Esophagus squamous epithelium (tissue), 5 donors: ENCODE measurements around the gene GLIS1. TPM values are rescaled to one million over a fixed set of nuclear protein-coding genes. Genes with fewer than 3 reads are reported as not detected.

Experiments
- DNase-seq: peaks from one replicate; lab custom pipeline; 2025; lab: John Stamatoyannopoulos, UW
- H3K27ac ChIP-seq, 4 donors: fragments of 200-600 bp; sonication (generic); one replicate each; pipeline ENCODE4 v1.5.1; 2016 to 2019; ENCODE audit warnings: mild to moderate bottlenecking in 1 of 4
- H3K27me3 ChIP-seq, 4 donors: fragments of 200-600 bp; sonication (generic); 1 replicate in 3 of 4; 2 replicates in 1 of 4; pipeline versions ENCODE4 v1.5.1 to v1.6.0; 2017 to 2021; ENCODE audit warnings: antibody characterized with exemption in 1 of 4
- H3K36me3 ChIP-seq, 3 donors: fragments of 200-600 bp; sonication (generic); one replicate each; pipeline ENCODE4 v1.5.1; 2016 to 2019
- H3K4me1 ChIP-seq, 3 donors: fragments of 200-600 bp; sonication (generic); one replicate each; pipeline ENCODE4 v1.5.1; 2017 to 2019
- H3K4me3 ChIP-seq, 4 donors: fragments of 200-600 bp; sonication (generic); 1 replicate in 3 of 4; 2 replicates in 1 of 4; pipeline ENCODE4 v1.5.1; 2016 to 2019; ENCODE audit warnings: mild to moderate bottlenecking in 2 of 4, moderate library complexity in 1 of 4
- H3K9me3 ChIP-seq, 3 donors: fragments of 200-600 bp; sonication (generic); one replicate each; pipeline ENCODE4 v1.5.1; 2016 to 2019
- CTCF ChIP-seq, 6 experiments: fragments of 450-650 bp in 4 of 6; fragments of 200-600 bp in 2 of 6; sonication (generic) in 2 of 6; IDR thresholded peaks; one replicate each; pipeline ENCODE4 v1.5.1; 2016 to 2019; ENCODE audit warnings: antibody characterized with exemption in 6 of 6, mild to moderate bottlenecking in 4 of 6, moderate library complexity in 4 of 6
- POLR2A ChIP-seq, 4 donors: fragments of 450-650 bp; IDR thresholded peaks; one replicate each; pipeline ENCODE4 v1.6.1; 2017; ENCODE audit warnings: antibody characterized with exemption in 4 of 4, mild to moderate bottlenecking in 4 of 4, moderate library complexity in 3 of 4
- WGBS, 2 donors: methylation state at CpG; one replicate each; pipeline ENCODE4 v1.1.5; 2018; 5-methylcytosine and 5-hydroxymethylcytosine counted together
- intact Hi-C: fragments of 100-400 bp; cut with DNase I; formaldehyde crosslinking; loops from one replicate; pipeline ENCODE4 v1.15.0; 2022
- total RNA-seq, 4 donors: library from RNA; depleted of rRNA; stranded (reverse); fragments of >200 nt; gene quantifications; one replicate each; pipeline ENCODE4 v1.1.0, GENCODE V29; 2016
- donor health status: DM: yes; HTN: yes; CAD: no.

Gene GLIS1
- total RNA-seq, 4 donors from 2014 or later, result 0.57 TPM; not detected in 3

GRCh38 chr1:53575955-53576320 is 163.0 kb downstream of the GLIS1 start:
- DNase-seq, result no peak
- Histone ChIP-seq H3K27me3 (no peaks in the 10 kb centered on the region), H3K4me3 (no peak overlapping the region), H3K27ac (no peak overlapping the region), H3K36me3 (no peaks in the 10 kb centered on the region), H3K9me3 (no peaks in the 10 kb centered on the region), H3K4me1 (peaks cover 0 to 23% (median 11%) of the 10 kb centered on the region in 3 donors)
- TF ChIP-seq CTCF (IDR thresholded peaks at IDR 0.05) (no peak), POLR2A (IDR thresholded peaks at IDR 0.05) (no peak)
- WGBS, 2 donors, result 44 to 73% methylated on average over 3 to 5 of the region's 5 CpGs
- intact Hi-C loops, result no loop called here

- peaks cover 0 to 23% (median 11%) of the 10 kb centered on the region in 3 donors for H3K4me1 ChIP-seq
- H3K4me3 ChIP-seq, result no peak overlapping the region
- no peaks in the 10 kb centered on the region for H3K27me3 ChIP-seq
- 62 to 64% methylated on average over 13 to 14 of the region's 14 CpGs for WGBS, 2 donors
- no peaks in the 10 kb centered on the region for H3K9me3 ChIP-seq
- TF ChIP-seq POLR2A (IDR thresholded peaks at IDR 0.05), result no peak
- no peak for TF ChIP-seq CTCF (IDR thresholded peaks at IDR 0.05)
- intact Hi-C loops, result no loop called here
- no peak for DNase-seq
- no peaks in the 10 kb centered on the region for H3K36me3 ChIP-seq
- H3K27ac ChIP-seq, result no peak overlapping the region
Measured at GRCh38 chr1:53575141-53575954, 163.6 kb downstream of the GLIS1 start.

GRCh38 chr1:53574621-53575020 is 164.3 kb downstream of the GLIS1 start:
- no peaks in the 10 kb centered on the region for H3K36me3 ChIP-seq
- no peak overlapping the region for H3K27ac ChIP-seq
- no peaks in the 10 kb centered on the region for H3K9me3 ChIP-seq
- no peak overlapping the region for H3K4me3 ChIP-seq
- 69 to 79% methylated on average over 3 of the region's 4 CpGs for WGBS, 2 donors
- TF ChIP-seq POLR2A (IDR thresholded peaks at IDR 0.05), result no peak
- TF ChIP-seq CTCF (IDR thresholded peaks at IDR 0.05), result no peak
- H3K27me3 ChIP-seq, result no peaks in the 10 kb centered on the region
- H3K4me1 ChIP-seq, result peaks cover 0 to 23% (median 11%) of the 10 kb centered on the region in 3 donors
- DNase-seq, result no peak
- intact Hi-C loops, result no loop called here

GRCh38 chr1:53573931-53574330 is 165.0 kb downstream of the GLIS1 start:
- H3K27me3 ChIP-seq, result no peaks in the 10 kb centered on the region
- 82 to 92% methylated on average over 3 to 4 of the region's 4 CpGs for WGBS, 2 donors
- no peak for DNase-seq
- H3K9me3 ChIP-seq, result no peaks in the 10 kb centered on the region
- H3K4me3 ChIP-seq, result no peak overlapping the region
- peaks cover 0 to 23% (median 11%) of the 10 kb centered on the region in 3 donors for H3K4me1 ChIP-seq
- H3K36me3 ChIP-seq, result no peaks in the 10 kb centered on the region
- TF ChIP-seq POLR2A (IDR thresholded peaks at IDR 0.05) (no peak), CTCF (IDR thresholded peaks at IDR 0.05) (no peak)
- intact Hi-C loops, result no loop called here
- no peak overlapping the region for H3K27ac ChIP-seq

GRCh38 chr1:53573522-53573921 is 165.4 kb downstream of the GLIS1 start:
- WGBS, 2 donors, result 87 to 88% methylated on average over 6 to 8 of the region's 8 CpGs
- H3K4me1 ChIP-seq, result peaks cover 0 to 23% (median 11%) of the 10 kb centered on the region in 3 donors
- H3K27me3 ChIP-seq, result no peaks in the 10 kb centered on the region
- no peak overlapping the region for H3K4me3 ChIP-seq
- H3K27ac ChIP-seq, result no peak overlapping the region
- TF ChIP-seq CTCF (IDR thresholded peaks at IDR 0.05) (no peak), POLR2A (IDR thresholded peaks at IDR 0.05) (no peak)
- H3K36me3 ChIP-seq, result no peaks in the 10 kb centered on the region
- intact Hi-C loops, result no loop called here
- no peaks in the 10 kb centered on the region for H3K9me3 ChIP-seq
- no peak for DNase-seq
